Liver (tissue), 9 donors: ENCODE measurements around the gene SPTBN2. TPM values are rescaled to one million over a fixed set of nuclear protein-coding genes. Genes with fewer than 3 reads are reported as not detected.

ENCODE experiments used
- DNase-seq: peaks from one replicate; pipeline ENCODE4 v3.0.0-alpha.2; 2017; ENCODE audit warnings: low spot score
- H3K27ac ChIP-seq, 2 donors: one replicate each; pipeline ENCODE4 v1.7.0; 2013; ENCODE audit warnings: inconsistent platforms in 2 of 2, low read length in 2 of 2, control low read depth in 1 of 2, low read depth in 1 of 2, mild to moderate bottlenecking in 1 of 2
- H3K27me3 ChIP-seq, 4 donors: one replicate each; pipeline versions ENCODE4 v1.6.1 to v1.7.0; 2013; ENCODE audit warnings: low read length in 3 of 4, inconsistent platforms in 1 of 4, mild to moderate bottlenecking in 1 of 4, moderate library complexity in 1 of 4; ENCODE audit not compliant: control insufficient read depth in 4 of 4, insufficient read depth in 4 of 4
- H3K36me3 ChIP-seq, 4 donors: one replicate each; pipeline versions ENCODE4 v1.6.1 to v1.7.0; 2013; ENCODE audit warnings: low read length in 3 of 4, mild to moderate bottlenecking in 3 of 4, low read depth in 1 of 4, moderate library complexity in 1 of 4; ENCODE audit not compliant: control insufficient read depth in 4 of 4, insufficient read depth in 3 of 4
- H3K4me1 ChIP-seq, 4 donors: one replicate each; pipeline versions ENCODE4 v1.6.1 to v1.7.0; 2013; ENCODE audit warnings: low read length in 3 of 4, mild to moderate bottlenecking in 3 of 4, moderate library complexity in 1 of 4; ENCODE audit not compliant: control insufficient read depth in 4 of 4, insufficient read depth in 4 of 4
- H3K4me3 ChIP-seq, 3 donors: one replicate each; pipeline versions ENCODE4 v1.6.1 to v1.7.0; 2013; ENCODE audit warnings: low read length in 3 of 3, control low read depth in 1 of 3, low read depth in 1 of 3, mild to moderate bottlenecking in 1 of 3
- H3K9ac ChIP-seq, 2 donors: one replicate each; pipeline ENCODE4 v1.7.0; 2013; ENCODE audit warnings: low read length in 2 of 2, mild to moderate bottlenecking in 2 of 2, moderate library complexity in 2 of 2, control low read depth in 1 of 2, low read depth in 1 of 2
- H3K9me3 ChIP-seq, 4 donors: one replicate each; pipeline versions ENCODE4 v1.6.1 to v1.7.0; 2013; ENCODE audit warnings: low read length in 3 of 4; ENCODE audit not compliant: control insufficient read depth in 4 of 4
- EGR1 ChIP-seq, 2 donors: IDR thresholded peaks; 2 replicates each; pipeline ENCODE4 v1.6.1; 2016 to 2018; ENCODE audit warnings: antibody characterized with exemption in 2 of 2, low read depth in 2 of 2
- FOXA2 ChIP-seq: IDR thresholded peaks from 2 replicates; pipeline ENCODE4 v1.6.1; 2016; ENCODE audit warnings: antibody characterized with exemption
- GABPA ChIP-seq, 2 donors: IDR thresholded peaks in 1 of 2; conservative IDR thresholded peaks in 1 of 2; 2 replicates each; pipeline ENCODE4 v1.6.1; 2016; ENCODE audit warnings: antibody characterized with exemption in 2 of 2, mild to moderate bottlenecking in 1 of 2, moderate library complexity in 1 of 2
- HNF4A ChIP-seq, 2 donors: conservative IDR thresholded peaks; 2 replicates each; pipeline ENCODE4 v1.6.1; 2016; ENCODE audit warnings: antibody characterized with exemption in 2 of 2, mild to moderate bottlenecking in 2 of 2
- HNF4G ChIP-seq: IDR thresholded peaks from 2 replicates; pipeline ENCODE4 v1.6.1; 2016; ENCODE audit warnings: antibody characterized with exemption
- JUND ChIP-seq, 2 donors: IDR thresholded peaks; 2 replicates each; pipeline ENCODE4 v1.6.1; 2016; ENCODE audit warnings: antibody characterized with exemption in 2 of 2
- NR2F2 ChIP-seq: IDR thresholded peaks from 2 replicates; pipeline ENCODE4 v1.6.1; 2016; ENCODE audit warnings: antibody characterized with exemption
- RAD21 ChIP-seq, 2 donors: IDR thresholded peaks; 2 replicates each; pipeline ENCODE4 v1.6.1; 2016; ENCODE audit warnings: antibody characterized with exemption in 2 of 2, mild to moderate bottlenecking in 2 of 2
- RXRA ChIP-seq, 2 donors: IDR thresholded peaks; 2 replicates each; pipeline ENCODE4 v1.6.1; 2017 to 2018; ENCODE audit warnings: antibody characterized with exemption in 2 of 2, mild to moderate bottlenecking in 1 of 2
- SP1 ChIP-seq: IDR thresholded peaks from 2 replicates; pipeline ENCODE4 v1.6.1; 2018; ENCODE audit warnings: antibody characterized with exemption, mild to moderate bottlenecking
- TAF1 ChIP-seq: conservative IDR thresholded peaks from 2 replicates; pipeline ENCODE4 v1.6.1; 2016; ENCODE audit warnings: antibody characterized with exemption, mild to moderate bottlenecking
- WGBS: extraction: QIAGEN DNeasy Blood & Tissue Kit; methylation state at CpG from one replicate; pipeline ENCODE4 v1.1.7; 2013; 5-methylcytosine and 5-hydroxymethylcytosine counted together
- polyA plus RNA-seq, 2 donors: library from polyadenylated mRNA; stranded (reverse) in 1 of 2; unstranded in 1 of 2; fragments of 200-250 nt in 1 of 2; fragments of >200 nt in 1 of 2; fragmentation: Nextera tagmentation in 1 of 2; extraction: Ambion mirVana in 1 of 2; gene quantifications; one replicate each; pipeline versions ENCODE4 v1.2.1 to v1.2.3, GENCODE V29; 2013 to 2015
- total RNA-seq, 2 donors: library from RNA; depleted of rRNA; stranded (reverse); fragments of >200 nt; gene quantifications; one replicate each; pipeline ENCODE4 v1.2.3, GENCODE V29; 2014
- TF ChIP-seq, protein P1 (sequence below): IDR thresholded peaks from 2 replicates; pipeline ENCODE4 v1.6.1; 2016; ENCODE audit warnings: antibody characterized with exemption
- TF ChIP-seq, protein P2 (sequence below): IDR thresholded peaks from 2 replicates; pipeline ENCODE4 v1.6.1; 2016; ENCODE audit warnings: antibody characterized with exemption, mild to moderate bottlenecking
- TF ChIP-seq, protein P3 (sequence below): IDR thresholded peaks from 2 replicates; pipeline ENCODE4 v1.6.1; 2016; ENCODE audit warnings: antibody characterized with exemption
- TF ChIP-seq, protein P4 (sequence below): fragments of 150-350 bp; IDR thresholded peaks from 2 replicates; pipeline ENCODE4 v1.5.1; 2017; ENCODE audit warnings: improper control_type of control experiment, low read depth, low read length; ENCODE audit not compliant: missing input control
- TF ChIP-seq, protein P5 (sequence below): IDR thresholded peaks from 2 replicates; pipeline ENCODE4 v1.6.1; 2016; ENCODE audit warnings: antibody characterized with exemption
- donor health status: healthy.
- donor health status: healthy.
- donor health status: healthy.
- donor health status: healthy.
- donor health status: healthy.

SPTBN2 gene
- total and polyA plus RNA-seq, 4 donors: 9.6 to 103 (median 22.6) TPM

DNA sequence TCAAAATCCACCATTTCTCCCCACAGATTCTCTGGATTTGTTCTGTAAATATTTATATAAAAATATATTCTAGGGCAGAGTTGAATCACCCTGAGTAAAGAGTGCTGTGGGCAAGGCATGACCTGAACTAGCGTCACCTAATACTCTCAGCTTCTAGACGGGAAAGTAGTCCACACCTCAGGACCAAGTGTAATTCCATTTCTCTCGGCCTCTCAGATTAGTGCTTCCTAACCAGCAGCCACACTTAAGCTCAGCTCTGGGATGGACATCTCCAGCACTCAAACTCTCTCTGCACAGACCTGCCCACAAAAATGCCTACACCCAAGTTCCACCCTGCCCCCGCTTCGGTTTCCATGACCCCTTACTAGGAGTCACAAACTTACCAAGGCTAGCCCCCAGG lies 5.3 kb downstream of the SPTBN2 start:
- WGBS: 58% methylated on average over 5 of the region's 5 CpGs
- peak overlapping the region; percentile 73 to 89 for H3K27ac ChIP-seq
- TF ChIP-seq, protein P1, sequence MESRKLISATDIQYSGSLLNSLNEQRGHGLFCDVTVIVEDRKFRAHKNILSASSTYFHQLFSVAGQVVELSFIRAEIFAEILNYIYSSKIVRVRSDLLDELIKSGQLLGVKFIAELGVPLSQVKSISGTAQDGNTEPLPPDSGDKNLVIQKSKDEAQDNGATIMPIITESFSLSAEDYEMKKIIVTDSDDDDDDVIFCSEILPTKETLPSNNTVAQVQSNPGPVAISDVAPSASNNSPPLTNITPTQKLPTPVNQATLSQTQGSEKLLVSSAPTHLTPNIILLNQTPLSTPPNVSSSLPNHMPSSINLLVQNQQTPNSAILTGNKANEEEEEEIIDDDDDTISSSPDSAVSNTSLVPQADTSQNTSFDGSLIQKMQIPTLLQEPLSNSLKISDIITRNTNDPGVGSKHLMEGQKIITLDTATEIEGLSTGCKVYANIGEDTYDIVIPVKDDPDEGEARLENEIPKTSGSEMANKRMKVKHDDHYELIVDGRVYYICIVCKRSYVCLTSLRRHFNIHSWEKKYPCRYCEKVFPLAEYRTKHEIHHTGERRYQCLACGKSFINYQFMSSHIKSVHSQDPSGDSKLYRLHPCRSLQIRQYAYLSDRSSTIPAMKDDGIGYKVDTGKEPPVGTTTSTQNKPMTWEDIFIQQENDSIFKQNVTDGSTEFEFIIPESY: no peak
- TF ChIP-seq, protein P2, sequence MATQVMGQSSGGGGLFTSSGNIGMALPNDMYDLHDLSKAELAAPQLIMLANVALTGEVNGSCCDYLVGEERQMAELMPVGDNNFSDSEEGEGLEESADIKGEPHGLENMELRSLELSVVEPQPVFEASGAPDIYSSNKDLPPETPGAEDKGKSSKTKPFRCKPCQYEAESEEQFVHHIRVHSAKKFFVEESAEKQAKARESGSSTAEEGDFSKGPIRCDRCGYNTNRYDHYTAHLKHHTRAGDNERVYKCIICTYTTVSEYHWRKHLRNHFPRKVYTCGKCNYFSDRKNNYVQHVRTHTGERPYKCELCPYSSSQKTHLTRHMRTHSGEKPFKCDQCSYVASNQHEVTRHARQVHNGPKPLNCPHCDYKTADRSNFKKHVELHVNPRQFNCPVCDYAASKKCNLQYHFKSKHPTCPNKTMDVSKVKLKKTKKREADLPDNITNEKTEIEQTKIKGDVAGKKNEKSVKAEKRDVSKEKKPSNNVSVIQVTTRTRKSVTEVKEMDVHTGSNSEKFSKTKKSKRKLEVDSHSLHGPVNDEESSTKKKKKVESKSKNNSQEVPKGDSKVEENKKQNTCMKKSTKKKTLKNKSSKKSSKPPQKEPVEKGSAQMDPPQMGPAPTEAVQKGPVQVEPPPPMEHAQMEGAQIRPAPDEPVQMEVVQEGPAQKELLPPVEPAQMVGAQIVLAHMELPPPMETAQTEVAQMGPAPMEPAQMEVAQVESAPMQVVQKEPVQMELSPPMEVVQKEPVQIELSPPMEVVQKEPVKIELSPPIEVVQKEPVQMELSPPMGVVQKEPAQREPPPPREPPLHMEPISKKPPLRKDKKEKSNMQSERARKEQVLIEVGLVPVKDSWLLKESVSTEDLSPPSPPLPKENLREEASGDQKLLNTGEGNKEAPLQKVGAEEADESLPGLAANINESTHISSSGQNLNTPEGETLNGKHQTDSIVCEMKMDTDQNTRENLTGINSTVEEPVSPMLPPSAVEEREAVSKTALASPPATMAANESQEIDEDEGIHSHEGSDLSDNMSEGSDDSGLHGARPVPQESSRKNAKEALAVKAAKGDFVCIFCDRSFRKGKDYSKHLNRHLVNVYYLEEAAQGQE: peak; percentile 22
- TF ChIP-seq RXRA (IDR thresholded peaks at IDR 0.05) (peak; percentile 52 to 63), JUND (IDR thresholded peaks at IDR 0.05) (peak; percentile 10 to 21), GABPA (IDR thresholded peaks at IDR 0.05 in 1 of 2, conservative IDR thresholded peaks at IDR 0.05 in 1 of 2) (no peak), HNF4A (conservative IDR thresholded peaks at IDR 0.05) (peak in 1 of 2 donors; percentile 38)
- TF ChIP-seq, protein P3, sequence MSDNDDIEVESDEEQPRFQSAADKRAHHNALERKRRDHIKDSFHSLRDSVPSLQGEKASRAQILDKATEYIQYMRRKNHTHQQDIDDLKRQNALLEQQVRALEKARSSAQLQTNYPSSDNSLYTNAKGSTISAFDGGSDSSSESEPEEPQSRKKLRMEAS: no peak
- no peaks in the 10 kb centered on the region for H3K36me3 ChIP-seq
- no peaks in the 10 kb centered on the region for H3K27me3 ChIP-seq
- H3K4me3 ChIP-seq: no peak overlapping the region
- no peak overlapping the region for H3K9ac ChIP-seq
- no peak for DNase-seq
- no peaks in the 10 kb centered on the region for H3K9me3 ChIP-seq
- H3K4me1 ChIP-seq: peaks cover 6 to 74% (median 51%) of the 10 kb centered on the region in 4 donors

DNA sequence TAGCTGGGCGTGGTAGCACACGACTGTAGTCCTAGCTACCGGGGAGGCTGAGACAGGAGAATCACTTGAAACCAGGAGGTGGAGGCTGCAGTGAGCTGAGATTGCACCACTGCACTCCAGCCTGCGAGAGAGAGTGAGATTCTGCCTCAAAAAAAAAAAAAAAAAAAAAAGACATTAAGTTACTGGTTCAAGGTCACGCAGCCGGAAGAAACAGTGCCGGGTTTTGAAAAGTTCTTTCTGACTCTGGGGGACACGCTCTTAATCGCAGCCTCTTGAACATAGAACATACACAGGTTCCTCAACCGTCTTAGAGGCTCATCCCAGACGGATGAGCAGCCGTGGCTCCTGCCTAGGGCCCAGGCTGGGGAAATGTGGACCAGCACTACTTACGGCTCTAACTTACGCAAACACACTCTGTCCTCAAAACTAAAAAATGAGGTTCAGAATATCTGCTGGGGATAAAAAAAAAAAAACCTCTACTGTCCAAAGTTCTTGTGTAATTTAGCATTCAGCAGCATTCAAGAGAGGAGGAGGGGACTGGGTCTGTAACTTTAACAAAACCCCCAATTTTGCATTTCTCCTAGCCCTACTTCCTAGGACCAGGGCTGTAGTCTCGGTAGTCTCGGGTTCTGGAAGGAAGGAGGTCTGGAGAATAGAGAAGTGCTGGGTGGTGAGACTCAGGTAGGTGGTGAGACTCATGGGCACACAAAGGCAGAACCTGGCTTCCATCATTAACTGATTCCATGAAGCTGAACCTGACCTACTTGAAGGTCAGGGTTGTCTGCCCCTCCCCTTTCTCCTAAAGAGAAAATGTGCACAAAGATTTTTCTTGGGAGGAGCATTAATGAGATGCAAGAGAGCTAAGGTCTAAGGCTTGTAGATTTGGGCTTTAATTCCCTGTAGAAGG lies 6.0 kb downstream of the SPTBN2 start:
- 50% methylated on average over 16 of the region's 16 CpGs for WGBS
- peak overlapping the region; percentile 73 to 89 for H3K27ac ChIP-seq
- DNase-seq: no peak
- H3K4me3 ChIP-seq: no peak overlapping the region
- H3K36me3 ChIP-seq: no peaks in the 10 kb centered on the region
- peaks cover 7 to 78% (median 57%) of the 10 kb centered on the region in 4 donors for H3K4me1 ChIP-seq
- TF ChIP-seq JUND (IDR thresholded peaks at IDR 0.05) (no peak), HNF4G (peak; percentile 19), EGR1 (IDR thresholded peaks at IDR 0.05; ENCODE audit: low read depth in 2 of 2) (no peak), GABPA (IDR thresholded peaks at IDR 0.05 in 1 of 2, conservative IDR thresholded peaks at IDR 0.05 in 1 of 2) (no peak), RXRA (IDR thresholded peaks at IDR 0.05) (peak in 1 of 2 donors; percentile 48), SP1 (peak; percentile 62), NR2F2 (no peak), FOXA2 (no peak), RAD21 (IDR thresholded peaks at IDR 0.05) (no peak), TAF1 (no peak), HNF4A (conservative IDR thresholded peaks at IDR 0.05) (peak; percentile 57 to 72)
- TF ChIP-seq, protein P4, sequence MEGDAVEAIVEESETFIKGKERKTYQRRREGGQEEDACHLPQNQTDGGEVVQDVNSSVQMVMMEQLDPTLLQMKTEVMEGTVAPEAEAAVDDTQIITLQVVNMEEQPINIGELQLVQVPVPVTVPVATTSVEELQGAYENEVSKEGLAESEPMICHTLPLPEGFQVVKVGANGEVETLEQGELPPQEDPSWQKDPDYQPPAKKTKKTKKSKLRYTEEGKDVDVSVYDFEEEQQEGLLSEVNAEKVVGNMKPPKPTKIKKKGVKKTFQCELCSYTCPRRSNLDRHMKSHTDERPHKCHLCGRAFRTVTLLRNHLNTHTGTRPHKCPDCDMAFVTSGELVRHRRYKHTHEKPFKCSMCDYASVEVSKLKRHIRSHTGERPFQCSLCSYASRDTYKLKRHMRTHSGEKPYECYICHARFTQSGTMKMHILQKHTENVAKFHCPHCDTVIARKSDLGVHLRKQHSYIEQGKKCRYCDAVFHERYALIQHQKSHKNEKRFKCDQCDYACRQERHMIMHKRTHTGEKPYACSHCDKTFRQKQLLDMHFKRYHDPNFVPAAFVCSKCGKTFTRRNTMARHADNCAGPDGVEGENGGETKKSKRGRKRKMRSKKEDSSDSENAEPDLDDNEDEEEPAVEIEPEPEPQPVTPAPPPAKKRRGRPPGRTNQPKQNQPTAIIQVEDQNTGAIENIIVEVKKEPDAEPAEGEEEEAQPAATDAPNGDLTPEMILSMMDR: no peak
- TF ChIP-seq, protein P3: no peak
- TF ChIP-seq, protein P5, sequence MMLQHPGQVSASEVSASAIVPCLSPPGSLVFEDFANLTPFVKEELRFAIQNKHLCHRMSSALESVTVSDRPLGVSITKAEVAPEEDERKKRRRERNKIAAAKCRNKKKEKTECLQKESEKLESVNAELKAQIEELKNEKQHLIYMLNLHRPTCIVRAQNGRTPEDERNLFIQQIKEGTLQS: no peak
- H3K27me3 ChIP-seq: no peaks in the 10 kb centered on the region
- H3K9me3 ChIP-seq: no peaks in the 10 kb centered on the region
- H3K9ac ChIP-seq: peak overlapping the region in 1 of 2 donors; percentile 19
